Activated CD8-positive, alpha-beta T cell treated with anti-CD3 and anti-CD28 coated beads, Interleukin-2, amount 10 ng/mL, durations not matched to agents 7 days and 5 days (primary cell): ENCODE measurements around the gene MTMR11. TPM values are rescaled to one million over a fixed set of nuclear protein-coding genes. Genes with fewer than 3 reads are reported as not detected.

Source experiments
- ATAC-seq: fragments of 150-1000 bp; cut with Tn5 transposase; one replicate; pipeline ENCODE4 v1.10.0; 2021; ENCODE audit warnings: moderate library complexity
- CTCF ChIA-PET: fragments of 350-600 bp; sonication (Branson Sonifier 250); formaldehyde crosslinking; loops from one replicate; lab custom pipeline; 2021; ENCODE audit warnings: antibody characterized with exemption; lab: Charles Lee
- POLR2A ChIA-PET: fragments of 350-600 bp; sonication (Branson Sonifier 250); formaldehyde crosslinking; loops from one replicate; lab custom pipeline; 2021; ENCODE audit warnings: antibody characterized with exemption; lab: Charles Lee
- DNase-seq: peaks from one replicate; pipeline ENCODE4 v3.0.0-alpha.2; 2020
- H3K27ac Mint-ChIP-seq: one replicate; pipeline ENCODE4 v1.8.0; 2021; ENCODE audit warnings: mild to moderate bottlenecking, mixed read lengths
- H3K27me3 Mint-ChIP-seq: one replicate; pipeline ENCODE4 v1.8.0; 2021; ENCODE audit warnings: low read depth, mixed read lengths
- H3K36me3 Mint-ChIP-seq: one replicate; pipeline ENCODE4 v1.8.0; 2021; ENCODE audit warnings: low read depth, mixed read lengths
- H3K4me1 Mint-ChIP-seq: one replicate; pipeline ENCODE4 v1.8.0; 2021; ENCODE audit warnings: low read depth, mixed read lengths
- H3K4me3 Mint-ChIP-seq: one replicate; pipeline ENCODE4 v1.8.0; 2021; ENCODE audit warnings: mild to moderate bottlenecking, mixed read lengths
- H3K9me3 Mint-ChIP-seq: one replicate; pipeline ENCODE4 v1.8.0; 2022; ENCODE audit warnings: mixed read lengths; ENCODE audit not compliant: insufficient read depth
- total RNA-seq, 2 experiments: library from RNA; stranded (reverse); gene quantifications; one replicate each; pipeline ENCODE4 v1.2.3, GENCODE V29; 2021

The MTMR11 gene
- total RNA-seq, 2 experiments from 2014 or later: 1.0 to 1.2 TPM

DNA sequence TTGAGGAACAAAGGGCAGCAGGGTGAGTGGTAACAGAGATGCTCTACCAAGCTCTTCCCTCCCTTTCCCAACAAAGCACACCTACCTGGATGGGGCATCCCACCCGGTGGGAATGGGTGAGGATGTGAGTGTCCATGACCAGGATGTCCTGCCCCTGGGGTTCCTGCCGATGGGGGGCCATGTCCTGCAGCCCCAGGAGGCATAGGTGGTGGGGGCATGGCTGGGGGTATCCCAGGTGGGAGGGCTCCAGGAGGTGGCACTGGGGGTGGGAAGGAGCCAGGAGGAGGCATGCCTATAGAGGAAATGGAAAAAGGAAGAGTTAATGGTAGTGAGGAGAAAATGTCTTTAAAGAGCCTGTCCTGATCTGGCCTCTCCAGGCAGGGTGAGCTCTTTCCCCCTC is 10.9 kb downstream of the MTMR11 start:
- POLR2A ChIA-PET: interaction anchor here (2.1 kb wide), 1 partner anchor 38 kb away, joined by 23 read pairs; a partner anchor contains a TSS
- H3K4me3 Mint-ChIP-seq: peak overlapping the region; percentile 96
- H3K27ac Mint-ChIP-seq: peak overlapping the region; percentile 17

DNA sequence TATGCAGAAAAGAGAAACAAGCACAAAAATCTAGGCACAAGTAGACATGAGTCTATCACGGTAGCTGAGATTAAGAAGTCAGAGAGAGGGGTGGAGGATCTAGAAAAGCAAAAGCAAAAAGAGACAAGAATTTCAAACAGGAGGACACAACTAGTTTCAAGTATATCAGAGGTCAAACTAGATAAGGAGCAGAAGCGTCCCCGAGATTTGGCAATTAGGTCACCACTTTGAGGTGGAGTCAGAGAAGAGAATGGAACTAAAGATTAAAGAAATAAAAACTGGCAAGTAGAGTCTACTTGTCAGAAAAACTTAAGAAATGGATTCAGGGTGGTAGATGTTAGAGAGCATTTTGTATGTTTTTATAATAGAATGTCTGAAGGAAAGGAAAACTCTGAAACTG is 11.3 kb downstream of the MTMR11 start:
- H3K9me3 Mint-ChIP-seq: no peaks in the 10 kb centered on the region

More for the DNA sequence above, 10.9 kb downstream of the MTMR11 start:
- CTCF ChIA-PET: no interaction called here
- DNase-seq (no peak), ATAC-seq (no peak)
- Mint-ChIP-seq H3K9me3 (no peaks in the 10 kb centered on the region), H3K27me3 (no peaks in the 10 kb centered on the region), H3K4me1 (peaks cover 47% of the 10 kb centered on the region), H3K36me3 (peaks cover 55% of the 10 kb centered on the region)

DNA sequence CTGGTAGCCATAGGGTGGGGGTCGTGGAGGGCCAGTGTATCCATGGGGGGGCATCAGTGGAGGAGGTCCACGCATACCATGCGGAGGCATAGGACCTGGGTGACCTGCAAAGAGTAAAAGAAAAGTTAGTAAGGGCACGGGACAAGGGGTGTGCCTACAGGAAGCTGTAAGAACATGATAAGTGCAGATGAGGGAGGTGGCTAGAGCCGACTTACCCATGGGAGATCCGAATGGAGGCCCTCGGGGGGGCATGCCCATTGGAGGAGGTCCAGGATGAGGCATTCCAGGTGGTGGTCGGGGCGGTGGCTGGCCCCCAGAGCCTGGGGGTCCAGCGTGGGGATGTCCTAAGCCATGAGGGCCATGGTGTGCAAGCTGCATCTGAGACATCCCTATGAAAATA is 13.1 kb downstream of the MTMR11 start:
- ChIA-PET POLR2A (interaction anchor here (0.8 to 1.2 kb wide), 2 partner anchors 16 to 226 kb away, joined by 3 read pairs; partner anchors contain the start of gene PLEKHO1), CTCF (no interaction called here)
- ATAC-seq (no peak), DNase-seq (no peak)
- Mint-ChIP-seq H3K36me3 (peaks cover 55% of the 10 kb centered on the region), H3K4me3 (no peak overlapping the region), H3K9me3 (no peaks in the 10 kb centered on the region), H3K27me3 (no peaks in the 10 kb centered on the region), H3K4me1 (peaks cover 38% of the 10 kb centered on the region), H3K27ac (no peak overlapping the region)

More for the DNA sequence above, 11.3 kb downstream of the MTMR11 start:
- H3K36me3 Mint-ChIP-seq: peaks cover 55% of the 10 kb centered on the region
- ATAC-seq: no peak
- H3K27me3 Mint-ChIP-seq: no peaks in the 10 kb centered on the region
- DNase-seq: no peak
- POLR2A ChIA-PET: interaction anchor here (0.6 to 2.1 kb wide), 2 partner anchors 9 to 38 kb away, joined by 3 to 23 read pairs; a partner anchor contains a TSS
- H3K4me1 Mint-ChIP-seq: peaks cover 43% of the 10 kb centered on the region
- CTCF ChIA-PET: no interaction called here
- H3K4me3 Mint-ChIP-seq: peak overlapping the region; percentile 41
- H3K27ac Mint-ChIP-seq: no peak overlapping the region

DNA sequence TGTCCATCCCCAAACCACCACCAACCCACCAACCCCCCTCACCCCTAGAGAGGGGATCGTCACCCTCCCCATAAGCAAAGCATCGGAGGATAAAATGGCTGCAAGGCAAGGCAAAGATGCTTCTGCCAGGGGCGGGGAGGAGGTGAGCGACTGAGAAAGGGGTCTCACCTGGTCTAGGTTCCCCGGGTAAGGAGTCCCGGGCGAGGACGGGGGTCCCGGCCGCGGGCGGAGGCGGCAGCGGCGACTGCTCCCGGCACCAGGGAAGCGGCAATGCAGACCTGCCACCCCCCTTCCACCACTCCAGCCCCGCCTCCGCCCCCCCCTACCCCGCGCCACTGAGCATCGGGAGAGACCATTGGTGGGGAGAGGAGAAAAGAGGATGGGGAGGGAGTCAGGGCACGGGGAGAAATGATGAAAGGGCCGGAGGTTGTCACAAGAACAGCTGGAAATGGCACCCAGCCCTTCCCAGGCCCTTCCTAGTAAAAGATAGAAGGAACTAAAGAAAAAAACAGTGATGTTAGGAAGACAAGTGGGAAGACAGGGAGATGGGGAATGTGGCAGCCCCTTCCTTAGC is 19.0 kb downstream of the MTMR11 start, which contains the start of gene SV2A:
TSS of gene SV2A (minus strand) at position 274 of the 574 bp plus-strand sequence. CDS start 4,004 bp downstream, outside the sequence.
- ChIA-PET POLR2A (interaction anchor here (0.6 to 4.7 kb wide), 2 partner anchors 10 to 30 kb away, joined by 4 to 52 read pairs; partner anchors contain the start of gene SF3B4), CTCF (interaction anchor here (1.1 kb wide), 1 partner anchor 269 kb away, joined by 3 read pairs; no protein-coding TSS in a partner anchor)
- H3K27ac Mint-ChIP-seq: peak within 1 kb of the TSS; percentile 67
- ATAC-seq: peak; percentile 70
- H3K36me3 Mint-ChIP-seq: peaks cover 22% of the 10 kb centered on the region
- peaks cover 56% of the 10 kb centered on the region for H3K4me1 Mint-ChIP-seq
- H3K9me3 Mint-ChIP-seq: no peaks in the 10 kb centered on the region
- peak within 1 kb of the TSS; percentile 89 for H3K4me3 Mint-ChIP-seq
- peak; percentile 59 for DNase-seq
- no peaks in the 10 kb centered on the region for H3K27me3 Mint-ChIP-seq

DNA sequence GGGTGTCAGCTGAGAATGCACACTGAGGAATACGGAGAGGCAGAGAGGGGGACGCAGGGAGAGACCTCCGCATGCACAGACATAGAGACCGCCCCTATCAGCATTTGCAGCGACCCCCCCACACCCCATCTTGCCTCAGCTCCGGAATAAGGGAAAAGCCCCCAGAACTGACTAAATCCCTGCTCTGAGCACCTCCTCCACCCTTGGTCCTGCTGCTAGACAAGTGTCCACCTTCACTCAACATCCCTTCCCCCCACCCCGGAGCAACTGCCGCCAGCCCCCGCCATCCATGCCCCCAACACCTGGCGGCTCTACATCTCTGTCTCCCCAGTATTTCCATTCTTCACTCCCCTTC is 19.8 kb downstream of the MTMR11 start:
- Mint-ChIP-seq H3K4me3 (peak overlapping the region; percentile 89), H3K27ac (peak overlapping the region; percentile 67), H3K4me1 (peaks cover 58% of the 10 kb centered on the region), H3K9me3 (no peaks in the 10 kb centered on the region), H3K27me3 (no peaks in the 10 kb centered on the region), H3K36me3 (peaks cover 21% of the 10 kb centered on the region)
- peak; percentile 9 for ATAC-seq
- ChIA-PET POLR2A (interaction anchor here (0.8 to 4.7 kb wide), 4 partner anchors 8 to 94 kb away, joined by 3 to 52 read pairs (median 4); partner anchors contain the start of genes OTUD7B and SF3B4), CTCF (interaction anchor here (1.7 kb wide), 1 partner anchor 29 kb away, joined by 8 read pairs; a partner anchor contains a TSS)
- no peak for DNase-seq

DNA sequence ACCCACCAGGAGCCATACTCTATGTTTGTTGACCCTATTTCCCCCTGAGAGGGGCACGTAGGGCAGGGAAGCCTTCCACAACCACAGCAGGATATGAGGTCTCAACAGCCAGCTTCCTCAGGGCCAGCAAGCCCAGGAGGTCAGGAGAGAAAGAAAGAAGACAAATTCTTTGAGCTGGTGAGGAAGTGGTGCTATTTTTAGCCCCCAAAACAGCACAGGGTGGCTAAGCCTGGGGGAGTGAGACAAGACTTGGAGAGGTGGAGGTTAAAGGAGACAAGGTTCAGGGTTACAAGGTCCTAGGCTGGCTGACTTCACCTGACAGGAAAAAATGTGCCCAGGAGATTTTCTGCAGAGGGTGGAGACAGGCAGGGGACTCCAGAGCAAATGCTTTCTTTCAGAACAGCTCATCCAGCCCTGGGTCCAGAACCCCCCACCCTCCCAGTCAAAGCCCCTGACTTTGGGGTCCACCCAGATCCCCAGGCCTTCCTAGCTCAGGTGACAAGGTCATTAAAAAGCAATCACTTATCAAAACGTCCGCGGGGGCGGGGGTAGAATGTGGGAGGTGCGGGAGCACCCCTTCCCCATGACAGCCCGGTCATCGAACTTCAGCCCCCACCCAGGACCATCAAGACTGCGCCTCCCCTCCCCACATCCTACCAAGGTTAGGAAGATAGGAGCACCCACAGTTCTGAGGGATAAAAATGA is 20.3 kb downstream of the MTMR11 start:
- Mint-ChIP-seq H3K9me3 (no peaks in the 10 kb centered on the region), H3K27ac (peak overlapping the region; percentile 67), H3K4me1 (peaks cover 58% of the 10 kb centered on the region), H3K4me3 (peak overlapping the region; percentile 89), H3K27me3 (no peaks in the 10 kb centered on the region), H3K36me3 (peaks cover 18% of the 10 kb centered on the region)
- ATAC-seq: peak; percentile 27
- ChIA-PET POLR2A (interaction anchor here (0.8 to 4.7 kb wide), 8 partner anchors 9 to 95 kb away, joined by 3 to 52 read pairs (median 3); partner anchors contain the start of genes OTUD7B and SF3B4), CTCF (interaction anchor here (0.7 to 1.7 kb wide), 3 partner anchors 28 to 271 kb away, joined by 3 to 8 read pairs (median 5); a partner anchor contains a TSS)
- DNase-seq: no peak

DNA sequence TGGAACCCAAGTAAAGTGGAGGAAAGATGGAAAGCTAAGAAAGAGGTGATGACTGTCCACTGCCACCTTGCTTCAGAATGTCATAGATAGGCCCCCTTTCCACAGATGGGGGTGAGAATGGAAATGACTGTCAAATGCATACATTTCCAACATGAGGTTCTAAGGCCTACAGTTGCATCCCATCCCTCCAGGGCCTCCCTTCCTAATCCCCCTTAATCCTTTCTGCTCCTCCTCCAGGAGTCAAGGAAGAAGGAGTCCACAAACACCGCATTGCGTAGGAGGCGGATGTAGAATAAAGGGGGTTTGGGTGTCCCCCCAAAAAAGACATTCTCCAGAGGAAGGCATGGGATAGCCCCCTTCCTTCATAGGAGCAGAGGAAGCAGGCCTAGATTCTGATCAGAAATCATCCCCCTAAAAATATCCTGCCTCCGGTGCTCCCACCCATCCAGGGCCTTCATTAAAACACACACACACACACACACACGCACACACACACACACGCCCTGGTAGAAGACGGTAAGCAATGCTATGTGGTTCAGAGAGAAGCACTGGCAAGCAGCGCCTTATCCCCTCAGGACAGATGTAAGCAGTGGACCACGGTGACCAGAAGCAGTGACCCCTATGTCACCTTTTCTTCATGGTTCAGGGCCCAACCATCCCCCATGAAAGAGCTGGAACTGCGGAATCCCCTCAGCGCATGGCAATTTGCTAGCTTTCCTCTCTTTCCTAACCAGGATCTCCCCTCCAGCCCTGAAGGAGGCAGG is 21.1 kb downstream of the MTMR11 start:
- Mint-ChIP-seq H3K36me3 (peaks cover 25% of the 10 kb centered on the region), H3K27me3 (no peaks in the 10 kb centered on the region), H3K9me3 (no peaks in the 10 kb centered on the region), H3K4me1 (peaks cover 58% of the 10 kb centered on the region), H3K4me3 (peak overlapping the region; percentile 89), H3K27ac (peak overlapping the region; percentile 71)
- POLR2A ChIA-PET: interaction anchor here (0.8 to 4.7 kb wide), 8 partner anchors 9 to 95 kb away, joined by 3 to 52 read pairs (median 3); partner anchors contain the start of genes OTUD7B and SF3B4
- DNase-seq (no peak), ATAC-seq (no peak)
- CTCF ChIA-PET: interaction anchor here (0.7 to 1.7 kb wide), 3 partner anchors 27 to 271 kb away, joined by 3 to 8 read pairs (median 5); a partner anchor contains a TSS

DNA sequence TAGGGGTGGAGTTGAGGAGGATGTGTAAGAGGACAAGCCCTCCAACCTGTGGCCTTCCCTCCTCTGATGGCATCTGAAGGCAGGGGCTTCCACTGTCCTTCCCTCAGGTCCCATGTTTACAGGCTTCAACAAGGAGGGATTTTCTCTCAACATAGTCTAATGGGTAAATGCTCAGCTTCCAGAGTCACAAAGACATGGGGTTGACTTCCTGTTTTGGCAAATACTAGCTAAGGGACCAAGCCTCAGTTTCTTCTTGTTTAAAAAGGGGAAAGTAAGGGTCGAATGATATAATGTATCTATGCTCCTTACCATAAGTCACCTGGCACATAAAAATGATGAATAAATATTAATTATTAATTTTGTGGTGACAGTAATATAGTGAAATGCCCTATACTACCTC is 22.1 kb downstream of the MTMR11 start:
- Mint-ChIP-seq H3K4me3 (no peak overlapping the region), H3K36me3 (peaks cover 29% of the 10 kb centered on the region), H3K4me1 (peaks cover 58% of the 10 kb centered on the region), H3K9me3 (no peaks in the 10 kb centered on the region), H3K27ac (peak overlapping the region; percentile 71), H3K27me3 (no peaks in the 10 kb centered on the region)
- ATAC-seq: no peak
- DNase-seq: no peak
- ChIA-PET CTCF (interaction anchor here (0.8 to 1.4 kb wide), 2 partner anchors 149 to 272 kb away, joined by 3 read pairs; no protein-coding TSS in a partner anchor), POLR2A (interaction anchor here (1.8 to 4.7 kb wide), 2 partner anchors 14 to 27 kb away, joined by 6 to 52 read pairs; a partner anchor contains a TSS)

DNA sequence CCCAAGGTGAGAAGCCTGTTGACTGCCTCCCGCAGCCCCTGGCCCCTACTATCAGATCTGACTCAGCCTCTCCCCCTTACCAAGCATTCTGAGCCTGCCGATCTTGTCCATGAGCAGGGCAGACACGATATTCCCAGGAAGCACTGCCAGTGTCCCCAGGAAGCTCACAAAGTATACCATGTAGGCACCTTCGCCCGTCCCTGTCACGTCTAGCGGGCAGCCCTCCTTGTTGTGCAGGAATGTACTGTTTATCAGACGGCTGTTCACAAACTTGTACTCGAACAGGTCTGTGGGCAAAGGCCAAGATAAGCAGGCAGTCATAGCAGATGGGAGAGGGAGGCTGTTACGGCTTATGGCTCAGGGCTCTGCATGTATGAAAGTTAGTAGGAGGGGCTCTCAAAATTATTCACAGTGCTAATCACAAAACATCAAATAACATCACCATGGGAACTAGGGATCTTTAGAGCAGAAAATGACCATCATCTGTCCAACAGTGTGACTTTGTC is 30.1 kb downstream of the MTMR11 start:
- Mint-ChIP-seq H3K27ac (no peak overlapping the region), H3K4me1 (peaks cover 16% of the 10 kb centered on the region), H3K4me3 (no peak overlapping the region), H3K27me3 (no peaks in the 10 kb centered on the region), H3K9me3 (no peaks in the 10 kb centered on the region), H3K36me3 (peaks cover 58% of the 10 kb centered on the region)
- ChIA-PET CTCF (interaction anchor here (1.3 to 1.8 kb wide), 2 partner anchors 18 to 281 kb away, joined by 3 to 4 read pairs; a partner anchor contains a TSS), POLR2A (interaction anchor here (0.8 to 1.4 kb wide), 2 partner anchors 10 to 21 kb away, joined by 3 to 4 read pairs; partner anchors contain the start of gene SF3B4)
- DNase-seq (no peak), ATAC-seq (no peak)

DNA sequence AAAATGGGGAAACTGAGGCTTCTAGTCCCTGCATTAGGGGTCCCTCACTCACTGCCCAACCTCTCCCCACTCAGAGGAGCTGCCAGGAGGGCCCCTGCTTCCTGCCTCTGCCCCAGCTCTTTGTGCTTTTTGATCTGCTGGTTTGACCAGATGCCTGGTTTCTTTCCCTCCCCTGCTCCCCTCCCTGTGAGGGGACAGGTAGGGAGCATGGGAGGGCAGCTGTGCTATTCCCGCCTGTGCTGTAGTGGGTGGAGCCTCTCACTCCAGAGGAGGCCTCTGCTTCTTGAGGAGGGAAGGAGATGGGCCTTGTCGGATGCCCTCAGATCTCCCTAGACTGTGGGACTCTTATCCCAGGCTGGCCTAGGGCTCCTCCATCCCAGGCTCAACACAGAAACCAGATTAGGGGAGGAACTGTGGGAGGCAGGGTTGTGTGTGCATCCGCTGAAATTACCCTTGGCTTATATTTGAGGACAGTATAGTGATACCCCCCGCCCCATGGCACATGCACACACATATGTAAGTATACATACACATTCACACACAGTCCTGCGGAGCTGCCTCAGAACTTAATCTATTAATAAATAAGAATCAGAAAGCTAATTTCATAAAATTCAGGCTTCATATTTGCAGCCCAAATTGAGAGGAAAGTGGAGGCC is 32.7 kb downstream of the MTMR11 start:
- Mint-ChIP-seq H3K4me3 (no peak overlapping the region), H3K4me1 (peaks cover 34% of the 10 kb centered on the region), H3K27ac (peak overlapping the region; percentile 57), H3K36me3 (peaks cover 53% of the 10 kb centered on the region), H3K9me3 (no peaks in the 10 kb centered on the region), H3K27me3 (no peaks in the 10 kb centered on the region)
- ChIA-PET CTCF (interaction anchor here (1.4 kb wide), 1 partner anchor 14 kb away, joined by 4 read pairs; no protein-coding TSS in a partner anchor), POLR2A (interaction anchor here (1.1 to 1.5 kb wide), 2 partner anchors 16 to 18 kb away, joined by 4 to 9 read pairs; a partner anchor contains a TSS)
- DNase-seq (no peak), ATAC-seq (no peak)
